DOHH2 (cell line): Measurements from ENCODE around the gene GPR55.

Experiments used
- EZH2phosphoT487 ChIP-seq: fragments of 200-600 bp; sonication (generic); IDR thresholded peaks from 2 replicates; pipeline ENCODE4 v1.6.1; 2017; ENCODE audit warnings: borderline replicate concordance, mild to moderate bottlenecking, antibody characterized with exemption, low read length, moderate library complexity, mixed read lengths
- TF ChIP-seq, protein P1 (sequence below): fragments of 200-600 bp; sonication (generic); IDR thresholded peaks from one replicate; pipeline ENCODE4 v1.5.1; 2014; ENCODE audit warnings: antibody characterized with exemption, mild to moderate bottlenecking, low read depth, low read length; ENCODE audit not compliant: poor library complexity, severe bottlenecking

DNA sequence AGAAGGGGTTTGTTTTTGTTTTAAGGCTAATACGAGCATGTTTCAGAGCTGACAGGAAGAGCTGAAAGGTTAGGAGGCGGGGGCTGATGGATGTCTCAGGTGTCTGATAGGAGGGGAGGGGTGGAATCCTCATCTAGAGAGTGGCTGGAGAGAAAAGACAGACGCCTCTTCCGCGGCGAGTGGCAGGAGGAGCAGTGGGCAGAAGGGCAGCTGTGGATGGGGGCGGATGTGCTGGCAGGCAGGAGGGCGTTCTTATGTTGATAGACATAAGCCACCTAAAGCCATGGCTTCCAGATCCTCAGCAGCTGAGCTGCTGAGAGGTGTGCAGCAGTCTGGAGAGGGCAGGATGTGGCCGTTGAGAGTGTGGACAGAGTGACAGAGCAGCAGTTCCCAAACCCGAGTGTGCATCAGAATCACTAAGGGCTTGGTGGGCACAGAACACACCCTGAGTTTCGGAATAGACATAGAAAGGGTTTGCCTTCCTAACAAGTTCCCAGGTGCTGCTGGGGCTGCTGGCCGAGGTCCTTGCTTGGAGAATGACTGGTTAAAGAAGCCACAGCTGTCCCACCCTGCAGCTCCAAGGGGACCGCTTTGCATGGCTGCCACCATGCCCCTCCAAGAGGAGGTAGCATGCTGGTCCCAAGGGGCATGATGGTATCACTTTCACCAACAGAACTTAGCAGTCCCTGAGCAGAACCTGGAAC is 63.3 kb downstream of the GPR55 start:
- TF ChIP-seq, protein P1, sequence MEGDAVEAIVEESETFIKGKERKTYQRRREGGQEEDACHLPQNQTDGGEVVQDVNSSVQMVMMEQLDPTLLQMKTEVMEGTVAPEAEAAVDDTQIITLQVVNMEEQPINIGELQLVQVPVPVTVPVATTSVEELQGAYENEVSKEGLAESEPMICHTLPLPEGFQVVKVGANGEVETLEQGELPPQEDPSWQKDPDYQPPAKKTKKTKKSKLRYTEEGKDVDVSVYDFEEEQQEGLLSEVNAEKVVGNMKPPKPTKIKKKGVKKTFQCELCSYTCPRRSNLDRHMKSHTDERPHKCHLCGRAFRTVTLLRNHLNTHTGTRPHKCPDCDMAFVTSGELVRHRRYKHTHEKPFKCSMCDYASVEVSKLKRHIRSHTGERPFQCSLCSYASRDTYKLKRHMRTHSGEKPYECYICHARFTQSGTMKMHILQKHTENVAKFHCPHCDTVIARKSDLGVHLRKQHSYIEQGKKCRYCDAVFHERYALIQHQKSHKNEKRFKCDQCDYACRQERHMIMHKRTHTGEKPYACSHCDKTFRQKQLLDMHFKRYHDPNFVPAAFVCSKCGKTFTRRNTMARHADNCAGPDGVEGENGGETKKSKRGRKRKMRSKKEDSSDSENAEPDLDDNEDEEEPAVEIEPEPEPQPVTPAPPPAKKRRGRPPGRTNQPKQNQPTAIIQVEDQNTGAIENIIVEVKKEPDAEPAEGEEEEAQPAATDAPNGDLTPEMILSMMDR, result no peak
- TF ChIP-seq EZH2phosphoT487, result no peak
